A673 (cell line): ENCODE measurements around the gene GRP. TPM values are rescaled to one million over a fixed set of nuclear protein-coding genes. Genes with fewer than 3 reads are reported as not detected.

Experiments used
- BruUV-seq: library from RNA; stranded (reverse); fragments of 400-500 nt; replicated peaks from 2 replicates; lab custom pipeline; 2021; lab: Mats Ljungman, UMichigan
- CTCF ChIA-PET: fragments of 300-600 bp; sonication (Branson Sonifier 250); formaldehyde crosslinking; loops from one replicate; lab custom pipeline; 2022; ENCODE audit warnings: antibody characterized with exemption; lab: Charles Lee
- POLR2A ChIA-PET: fragments of 300-600 bp; sonication (Branson Sonifier 250); formaldehyde crosslinking; loops from one replicate; lab custom pipeline; 2022; ENCODE audit warnings: antibody characterized with exemption; ENCODE audit not compliant: low non-redundant PET; lab: Charles Lee
- DNase-seq: peaks from one replicate; pipeline ENCODE4 v3.0.0-alpha.2; 2015; ENCODE audit warnings: low spot score
- H3K27ac ChIP-seq: fragments of 200-600 bp; sonication (generic); 2 replicates; pipeline ENCODE4 v1.5.1; 2016; ENCODE audit warnings: mixed run types, low read depth, mild to moderate bottlenecking, mixed read lengths, antibody characterized with exemption, low read length; ENCODE audit not compliant: poor library complexity, severe bottlenecking
- H3K27me3 ChIP-seq: fragments of 200-600 bp; sonication (generic); replicated peaks from 2 replicates; pipeline ENCODE4 v1.6.1; 2017; ENCODE audit warnings: mixed run types, low read depth, mild to moderate bottlenecking, mixed read lengths, antibody characterized with exemption, low read length; ENCODE audit not compliant: insufficient read depth, poor library complexity
- H3K36me3 ChIP-seq: fragments of 200-600 bp; sonication (generic); 2 replicates; pipeline ENCODE4 v1.6.1; 2016; ENCODE audit warnings: mixed run types, mild to moderate bottlenecking, mixed read lengths, antibody characterized with exemption, low read length; ENCODE audit not compliant: insufficient read depth, poor library complexity, severe bottlenecking
- H3K4me1 ChIP-seq: fragments of 200-600 bp; sonication (generic); 2 replicates; pipeline ENCODE4 v1.6.1; 2017; ENCODE audit warnings: mixed run types, mild to moderate bottlenecking, mixed read lengths, antibody characterized with exemption, low read length; ENCODE audit not compliant: insufficient read depth, poor library complexity, severe bottlenecking
- H3K4me3 ChIP-seq: fragments of 200-600 bp; sonication (generic); 2 replicates; pipeline ENCODE4 v1.5.1; 2016; ENCODE audit warnings: low read depth, mixed run types, mild to moderate bottlenecking, mixed read lengths, low read length; ENCODE audit not compliant: poor library complexity, severe bottlenecking
- H3K9me3 ChIP-seq: fragments of 200-600 bp; sonication (generic); 2 replicates; pipeline ENCODE4 v1.6.1; 2016; ENCODE audit warnings: mixed run types, low read depth, mild to moderate bottlenecking, mixed read lengths, antibody characterized with exemption, low read length; ENCODE audit not compliant: poor library complexity, severe bottlenecking
- CTCF ChIP-seq: fragments of 300-800, 200-600 bp; sonication (generic); conservative IDR thresholded peaks from 2 replicates; pipeline ENCODE4 v1.5.1; 2017; ENCODE audit warnings: low read depth, mild to moderate bottlenecking, antibody characterized with exemption, low read length, moderate library complexity, mixed read lengths
- EZH2 ChIP-seq: fragments of 200-600 bp; sonication (generic); IDR thresholded peaks from 2 replicates; pipeline ENCODE4 v1.6.1; 2017; ENCODE audit warnings: borderline replicate concordance, low read depth, mild to moderate bottlenecking, mixed read lengths, antibody characterized with exemption, low read length; ENCODE audit not compliant: poor library complexity, severe bottlenecking
- intact Hi-C: fragments of 100-400 bp; cut with micrococcal nuclease; formaldehyde crosslinking; loops from one replicate; pipeline ENCODE4 v1.10.0; 2022; ENCODE audit not compliant: unreplicated experiment
- total RNA-seq: library from RNA; stranded (reverse); gene quantifications from 2 replicates; pipeline ENCODE4 v1.2.3, GENCODE V29; 2021

GRP gene
- total RNA-seq, 1 experiment from 2014 or later: 346 TPM

- Histone ChIP-seq H3K9me3 (no peaks in the 10 kb centered on the region), H3K4me1 (peaks cover 11% of the 10 kb centered on the region), H3K4me3 (no peak overlapping the region), H3K27ac (no peak overlapping the region), H3K27me3 (no peaks in the 10 kb centered on the region), H3K36me3 (no peaks in the 10 kb centered on the region)
- POLR2A ChIA-PET: no interaction called here
- no peak for TF ChIP-seq CTCF
- no peak for TF ChIP-seq EZH2
- CTCF ChIA-PET: no interaction called here
- intact Hi-C loops: no loop called here
- DNase-seq: no peak
- no TSS peak for BruUV-seq
These were observed 19.7 kb downstream of the GRP start for GRCh38 chr18:59239642-59240041.

- BruUV-seq: no TSS peak
- intact Hi-C loops: no loop called here
- POLR2A ChIA-PET: no interaction called here
These were observed 22.9 kb downstream of the GRP start for GRCh38 chr18:59242906-59243305.

GRCh38 chr18:59246796-59247195, 26.8 kb downstream of the GRP start:
- intact Hi-C loops: loop anchor here (5.0 kb wide), 2 partner anchors 469 to 576 kb away; no protein-coding TSS in a partner anchor
- Histone ChIP-seq H3K27ac (peak overlapping the region; percentile 67), H3K9me3 (no peaks in the 10 kb centered on the region), H3K36me3 (no peaks in the 10 kb centered on the region), H3K4me3 (no peak overlapping the region), H3K4me1 (peaks cover 19% of the 10 kb centered on the region), H3K27me3 (no peaks in the 10 kb centered on the region)
- no TSS peak for BruUV-seq
- DNase-seq: no peak
- ChIA-PET CTCF (no interaction called here), POLR2A (no interaction called here)
- TF ChIP-seq CTCF (no peak), EZH2 (no peak)

More at GRCh38 chr18:59242906-59243305, 22.9 kb downstream of the GRP start:
- DNase-seq: no peak
- TF ChIP-seq CTCF: no peak
- no peak for TF ChIP-seq EZH2
- Histone ChIP-seq H3K9me3 (no peaks in the 10 kb centered on the region), H3K36me3 (no peaks in the 10 kb centered on the region), H3K4me1 (peaks cover 19% of the 10 kb centered on the region), H3K27me3 (no peaks in the 10 kb centered on the region), H3K27ac (no peak overlapping the region), H3K4me3 (no peak overlapping the region)
- CTCF ChIA-PET: no interaction called here
